Measurements from ENCODE around the gene ZP3.
"Not testable (repeated sequence)": the region's sequence is repeated elsewhere in the genome, so short reads cannot be mapped to it uniquely, and the experiment has no call there.

ZP3 gene

GRCh38 chr7:76439120-76439888 lies 14.6 kb downstream of the ZP3 start:
- in situ Hi-C loops (cut with MboI; ENCODE audit: low sequenced_read_pairs), result not testable (repeated sequence)

DNA sequence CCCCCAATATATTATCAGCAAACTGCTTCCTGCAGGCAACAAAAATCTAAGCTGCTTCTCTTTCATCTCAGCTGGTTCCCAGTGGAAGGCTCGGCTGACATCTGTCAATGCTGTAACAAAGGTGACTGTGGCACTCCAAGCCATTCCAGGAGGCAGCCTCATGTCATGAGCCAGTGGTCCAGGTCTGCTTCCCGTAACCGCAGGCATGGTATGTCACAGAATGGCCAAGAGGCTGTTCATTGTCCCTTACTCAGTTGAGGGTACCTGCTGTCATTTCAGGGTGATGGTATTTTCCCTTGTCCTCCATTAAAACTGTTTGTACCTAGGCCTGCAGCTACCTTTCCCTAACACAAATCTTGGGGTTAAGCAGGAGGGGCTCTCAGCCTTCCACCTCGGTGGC lies 15.7 kb downstream of the ZP3 start:
- in situ Hi-C loops (cut with MboI; ENCODE audit: low sequenced_read_pairs), result not testable (repeated sequence)

DNA sequence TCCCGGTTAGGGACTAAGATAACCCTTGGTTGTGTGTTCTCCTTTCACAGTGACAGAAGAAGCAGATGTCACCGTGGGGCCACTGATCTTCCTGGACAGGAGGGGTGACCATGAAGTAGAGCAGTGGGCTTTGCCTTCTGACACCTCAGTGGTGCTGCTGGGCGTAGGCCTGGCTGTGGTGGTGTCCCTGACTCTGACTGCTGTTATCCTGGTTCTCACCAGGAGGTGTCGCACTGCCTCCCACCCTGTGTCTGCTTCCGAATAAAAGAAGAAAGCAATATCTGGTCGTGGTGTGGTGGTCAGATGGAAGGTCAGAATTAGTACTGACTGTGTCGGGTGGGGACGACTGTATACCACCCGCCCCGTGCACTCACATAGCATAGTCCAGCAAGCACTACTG lies 17.0 kb downstream of the ZP3 start:
- in situ Hi-C loops (cut with MboI; ENCODE audit: low sequenced_read_pairs), result not testable (repeated sequence)

- in situ Hi-C loops (cut with MboI; ENCODE audit: low sequenced_read_pairs), result not testable (repeated sequence)
Measured at GRCh38 chr7:76442664-76443446, 18.1 kb downstream of the ZP3 start.

DNA sequence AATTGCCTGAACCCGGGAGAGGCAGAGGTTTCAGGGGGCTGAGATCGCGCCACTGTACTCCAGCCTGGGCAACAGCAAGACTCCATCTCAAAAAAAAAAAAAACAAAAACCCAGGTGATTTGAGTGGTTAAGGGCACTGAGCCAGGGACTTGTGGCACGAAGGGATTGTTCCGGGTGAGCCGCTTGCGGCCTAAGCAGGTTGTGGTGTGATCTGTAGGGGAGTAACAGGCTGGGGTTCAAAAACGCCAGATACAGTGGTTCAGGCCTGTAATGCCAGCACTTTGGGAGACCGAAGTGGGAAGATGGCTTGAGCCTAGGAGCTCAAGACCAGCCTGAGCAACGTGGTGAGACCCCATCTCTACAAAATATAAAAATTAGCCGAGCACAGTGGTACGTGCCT lies 19.1 kb downstream of the ZP3 start:
- in situ Hi-C loops (cut with MboI; ENCODE audit: low sequenced_read_pairs), result not testable (repeated sequence)

- in situ Hi-C loops (cut with MboI; ENCODE audit: low sequenced_read_pairs), result not testable (repeated sequence)
Measured at GRCh38 chr7:76445577-76446008, 20.8 kb downstream of the ZP3 start.

GRCh38 chr7:76457017-76457416 lies 32.3 kb downstream of the ZP3 start:
- in situ Hi-C loops (cut with MboI; ENCODE audit: low sequenced_read_pairs), result not testable (repeated sequence)

DNA sequence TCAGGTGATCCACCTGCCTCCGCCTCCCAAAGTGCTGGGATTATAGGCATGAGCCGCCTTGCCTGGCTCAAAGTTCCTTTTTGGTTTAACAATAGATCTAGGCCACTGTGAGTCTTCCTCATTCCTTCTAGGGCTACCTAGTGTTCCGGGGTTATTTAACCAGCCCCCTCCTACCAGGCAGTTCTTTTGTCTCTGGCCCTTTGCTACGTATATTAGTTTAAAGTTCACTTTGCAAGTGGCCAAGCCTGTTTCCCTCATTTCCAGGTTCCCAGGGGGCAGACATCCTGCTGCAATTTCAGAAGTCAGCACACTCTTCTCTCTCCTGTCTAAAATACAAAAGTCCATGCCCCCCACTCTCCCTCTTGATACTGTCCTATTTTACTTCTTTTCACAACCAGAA lies 33.8 kb downstream of the ZP3 start:
- in situ Hi-C loops (cut with MboI; ENCODE audit: low sequenced_read_pairs), result not testable (repeated sequence)

GRCh38 chr7:76460767-76461166 lies 36.0 kb downstream of the ZP3 start:
- in situ Hi-C loops (cut with MboI; ENCODE audit: low sequenced_read_pairs), result not testable (repeated sequence)

- in situ Hi-C loops (cut with MboI; ENCODE audit: low sequenced_read_pairs), result not testable (repeated sequence)
Measured at GRCh38 chr7:76461464-76462101, 36.8 kb downstream of the ZP3 start, which contains the start of gene DTX2. DTX2 (plus strand) TSS chr7:76461709; CDS start chr7:76480510, 18,801 bp downstream.

DNA sequence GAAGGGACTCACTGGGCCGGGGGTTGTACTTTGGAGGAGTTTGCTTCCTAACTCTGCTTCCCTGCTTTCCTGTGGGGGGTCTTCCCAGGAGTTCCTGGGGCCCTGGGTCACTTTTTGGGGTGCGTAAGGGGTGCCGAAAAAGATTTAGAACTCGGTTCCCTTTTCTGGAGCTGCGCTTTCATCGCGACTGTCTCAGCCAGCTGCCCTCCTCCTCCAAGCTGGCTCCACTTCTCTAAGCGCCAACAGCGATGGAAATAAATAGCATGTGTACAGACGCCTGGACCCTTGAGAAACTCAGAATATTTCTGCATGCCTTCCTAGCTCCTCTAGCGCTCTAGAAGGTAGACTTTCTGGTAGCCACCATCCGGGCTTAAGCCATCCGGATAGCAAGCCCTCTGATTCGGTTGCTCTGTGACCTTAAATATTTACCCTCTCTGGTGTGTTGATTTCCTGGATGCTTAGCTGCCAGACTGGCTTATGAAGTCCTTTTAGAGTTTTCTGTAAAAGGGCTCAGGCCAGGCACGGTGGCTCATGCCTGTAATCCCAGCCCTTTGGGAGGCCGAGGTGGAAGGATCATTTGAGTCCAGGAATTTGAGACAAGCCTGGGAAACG lies 37.6 kb downstream of the ZP3 start:
- in situ Hi-C loops (cut with MboI; ENCODE audit: low sequenced_read_pairs), result not testable (repeated sequence)

GRCh38 chr7:76464959-76465358 lies 40.2 kb downstream of the ZP3 start:
- in situ Hi-C loops (cut with MboI; ENCODE audit: low sequenced_read_pairs), result not testable (repeated sequence)

- in situ Hi-C loops (cut with MboI; ENCODE audit: low sequenced_read_pairs), result not testable (repeated sequence)
Measured at GRCh38 chr7:76465950-76466349, 41.2 kb downstream of the ZP3 start.

DNA sequence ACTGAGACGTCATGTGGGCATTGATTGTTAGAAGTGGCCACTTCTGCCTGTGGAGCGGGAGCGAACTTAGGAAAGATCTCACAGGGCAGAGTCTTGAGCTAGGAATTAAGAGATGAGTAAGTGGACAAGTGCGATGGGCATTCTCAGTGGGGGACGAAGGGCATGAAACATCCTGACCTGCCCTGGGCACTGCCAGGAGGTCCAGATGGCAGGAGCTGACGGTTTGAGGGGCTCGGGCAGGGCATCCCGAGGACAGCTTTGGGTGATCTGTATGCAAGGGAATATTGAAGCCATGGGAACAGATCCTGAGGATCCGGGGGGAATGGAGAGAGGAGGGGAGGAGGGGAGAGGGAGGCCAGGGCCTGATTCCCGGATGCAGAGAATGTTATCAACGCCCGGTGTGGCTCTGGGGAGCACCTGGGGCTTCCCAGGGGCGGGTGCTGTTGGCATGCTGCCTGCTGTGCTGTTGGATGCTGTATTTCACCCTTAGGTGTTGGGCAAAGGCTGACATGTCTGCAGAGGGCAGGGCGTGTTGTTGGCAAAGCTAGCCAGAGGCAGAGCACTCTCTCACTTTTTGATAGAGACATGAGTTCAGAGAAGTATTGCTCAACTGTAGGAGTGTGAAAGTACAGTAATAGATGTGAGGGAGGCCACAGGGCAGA lies 43.1 kb downstream of the ZP3 start:
- in situ Hi-C loops (cut with MboI; ENCODE audit: low sequenced_read_pairs), result not testable (repeated sequence)

DNA sequence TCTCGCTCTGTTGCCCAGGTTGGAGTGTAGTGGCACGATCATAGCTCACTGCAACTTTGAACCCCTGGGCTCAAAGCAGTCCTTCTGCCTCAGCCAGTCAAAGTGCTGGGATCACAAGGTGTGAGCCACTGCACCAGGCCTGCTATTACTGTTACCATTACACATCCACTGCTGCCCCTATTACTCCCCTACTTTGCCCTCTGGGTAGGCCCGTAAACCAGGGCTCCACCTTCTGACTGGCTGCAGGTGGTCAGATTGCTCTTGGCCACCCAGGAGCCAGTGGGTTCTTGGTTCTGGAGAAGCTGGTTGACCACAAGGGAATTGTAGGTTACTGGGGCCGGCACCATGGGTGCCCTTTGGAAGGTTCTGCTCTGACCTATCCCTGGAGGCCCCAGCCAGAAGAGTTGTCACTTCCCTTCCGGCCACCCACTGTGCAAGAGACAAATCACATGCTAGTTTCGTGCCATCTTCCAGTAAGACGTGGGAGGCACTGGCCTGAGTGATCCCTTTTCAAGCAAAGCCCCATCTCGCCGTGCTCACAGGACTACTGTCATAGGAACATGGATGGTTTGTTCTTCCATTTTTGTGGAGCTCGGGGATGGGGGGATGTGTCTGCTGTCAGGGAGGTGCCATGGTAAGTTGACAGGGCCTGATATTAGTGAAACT lies 46.9 kb downstream of the ZP3 start:
- in situ Hi-C loops (cut with MboI; ENCODE audit: low sequenced_read_pairs), result not testable (repeated sequence)

- in situ Hi-C loops (cut with MboI; ENCODE audit: low sequenced_read_pairs), result not testable (repeated sequence)
Measured at GRCh38 chr7:76473097-76473496, 48.3 kb downstream of the ZP3 start.

- in situ Hi-C loops (cut with MboI; ENCODE audit: low sequenced_read_pairs), result not testable (repeated sequence)
Measured at GRCh38 chr7:76476280-76476679, 51.5 kb downstream of the ZP3 start.

GRCh38 chr7:76476742-76477474 lies 52.2 kb downstream of the ZP3 start:
- in situ Hi-C loops (cut with MboI; ENCODE audit: low sequenced_read_pairs), result not testable (repeated sequence)

DNA sequence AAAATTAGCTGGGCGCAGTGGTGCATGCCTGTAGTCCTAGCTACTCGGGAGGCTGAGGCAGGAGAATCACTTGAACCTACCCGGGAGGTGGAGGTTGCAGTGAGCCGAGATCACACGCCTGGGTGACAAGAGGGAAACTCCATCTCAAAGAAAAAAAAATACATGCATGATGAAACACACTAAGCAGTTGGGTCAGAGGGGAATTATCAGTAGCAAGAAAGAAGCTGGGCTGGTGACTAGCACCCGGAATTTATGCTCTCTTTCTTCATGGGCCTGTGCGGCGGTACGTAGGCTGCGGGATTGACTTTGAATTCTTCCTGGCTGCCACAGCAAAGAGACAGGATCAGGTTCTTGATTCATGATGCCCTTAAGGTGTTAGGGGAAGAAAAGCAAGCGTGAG lies 54.9 kb downstream of the ZP3 start:
- in situ Hi-C loops (cut with MboI; ENCODE audit: low sequenced_read_pairs), result not testable (repeated sequence)

All from HL-60/S4 treated with retinoic acid at 250 ng/mL for 4 days and 3 days (cell line).